Measurements from ENCODE around the gene LRRC4C.

LRRC4C gene

DNA sequence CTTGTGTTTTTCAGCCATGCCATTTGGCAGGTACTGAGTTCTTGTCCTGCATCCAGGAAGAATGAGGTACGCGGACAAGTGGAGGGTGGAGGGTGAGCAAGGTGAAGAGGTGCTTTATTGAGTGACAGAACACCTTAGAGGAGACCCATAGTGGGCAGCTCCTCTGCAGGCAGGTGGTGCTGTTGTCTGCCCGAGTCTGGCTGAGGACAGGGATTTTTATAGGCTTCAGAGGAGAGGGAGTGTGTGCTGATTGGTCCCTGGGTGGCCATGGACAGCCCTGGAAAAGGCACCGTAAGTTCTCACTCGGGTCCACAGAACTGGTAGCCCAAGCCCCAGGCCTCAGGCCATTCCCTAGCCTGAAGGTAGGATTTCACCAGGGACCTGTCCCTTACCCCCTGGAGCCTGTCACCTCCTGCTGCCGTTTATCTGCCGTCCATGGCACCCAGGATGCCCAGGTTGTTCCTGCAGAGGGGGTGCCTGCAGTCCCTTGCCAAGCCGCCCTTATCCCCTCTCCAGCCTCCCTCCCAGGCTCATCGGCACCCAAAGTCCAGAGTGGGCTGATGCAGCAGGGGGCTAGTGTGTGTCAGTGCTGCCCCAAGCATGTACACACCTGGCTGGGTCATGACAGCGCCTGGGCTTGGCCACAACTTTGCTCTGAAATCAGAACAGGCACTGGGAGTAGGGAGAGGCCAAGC, 213.6 kb downstream of the LRRC4C start:
- no peak for DNase-seq

GRCh38 chr11:41245184-41245583, 214.3 kb downstream of the LRRC4C start:
- DNase-seq = no peak

- DNase-seq = no peak
These were observed 222.1 kb downstream of the LRRC4C start for GRCh38 chr11:41237382-41237781.

DNA sequence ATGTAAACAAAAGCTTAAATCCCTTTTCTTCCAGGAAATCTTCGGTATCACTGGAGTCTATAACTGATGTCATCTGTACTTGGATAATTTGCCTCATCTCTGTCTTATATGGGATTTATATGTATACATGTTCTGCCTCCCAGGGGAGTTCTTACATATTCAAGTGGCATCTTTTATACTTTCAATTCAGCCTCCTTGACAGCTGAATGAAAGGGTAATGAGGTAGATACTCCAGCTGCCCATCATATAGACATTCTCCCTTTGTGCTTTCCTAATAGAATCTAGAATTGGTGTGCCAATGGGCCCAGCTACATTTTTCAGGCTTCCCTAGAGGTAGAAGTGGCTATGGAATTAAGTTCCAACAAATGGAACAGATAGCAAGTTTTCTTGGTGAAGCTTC, 223.8 kb downstream of the LRRC4C start:
- DNase-seq = no peak

DNA sequence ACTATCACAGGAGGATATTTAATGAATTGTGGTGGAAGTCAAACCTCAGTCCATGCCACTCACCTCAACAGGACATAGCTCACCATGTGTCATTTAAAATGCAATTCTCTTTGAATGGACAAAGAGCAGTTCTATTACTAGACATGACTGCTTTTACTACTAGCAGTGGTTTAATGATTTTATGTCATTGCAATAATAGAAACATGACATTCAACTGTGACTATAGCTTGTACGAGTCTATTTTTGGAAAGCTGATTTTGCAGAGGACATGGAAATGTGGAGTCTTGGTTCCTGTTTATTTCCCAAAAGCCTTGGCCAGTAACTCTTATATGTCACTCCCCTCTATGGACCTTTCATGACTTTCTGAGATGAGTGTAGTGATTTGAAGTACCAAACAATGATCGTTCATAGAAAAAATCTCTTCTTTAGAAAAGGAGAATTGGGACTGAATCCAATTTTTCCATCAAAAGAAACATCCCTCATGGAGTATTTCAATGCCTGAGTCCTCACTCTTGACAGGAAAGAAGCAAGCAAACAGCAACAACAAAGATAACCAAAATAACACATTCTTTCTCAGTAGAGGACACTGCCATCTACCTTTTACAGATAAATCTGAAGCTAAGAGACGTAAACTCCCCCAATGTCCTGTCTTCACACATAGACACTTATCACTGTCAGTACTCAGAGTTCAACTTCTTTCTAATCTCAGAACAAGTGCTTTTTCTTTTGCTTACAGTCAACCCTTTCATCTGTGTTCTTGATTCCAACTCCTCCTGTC, 233.4 kb downstream of the LRRC4C start:
- no peak for DNase-seq

GRCh38 chr11:41222236-41222635, 237.2 kb downstream of the LRRC4C start:
- DNase-seq = no peak

DNA sequence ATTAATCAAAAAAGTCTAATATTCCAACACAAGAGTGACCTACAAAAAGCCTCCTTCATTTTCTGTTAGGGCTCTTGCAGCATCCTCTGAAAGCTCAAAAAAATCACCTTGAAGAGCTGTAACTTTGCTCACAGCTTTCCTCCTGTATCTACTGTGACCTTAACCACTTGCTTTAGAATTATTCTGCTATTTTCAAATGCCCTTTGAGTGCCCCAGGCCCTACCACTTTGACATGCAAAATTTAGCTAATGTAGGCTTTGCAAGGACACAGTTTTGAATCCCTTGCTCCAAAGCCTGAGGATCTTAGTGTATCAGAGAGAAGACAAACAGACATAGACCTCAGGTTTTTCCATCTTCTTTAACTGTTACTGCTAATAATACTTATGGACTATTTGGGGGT, 253.1 kb downstream of the LRRC4C start:
- DNase-seq = no peak

- no peak for DNase-seq
These were observed 258.3 kb downstream of the LRRC4C start for GRCh38 chr11:41201156-41201555.

GRCh38 chr11:41190437-41191082, 268.9 kb downstream of the LRRC4C start:
- no peak for DNase-seq

DNA sequence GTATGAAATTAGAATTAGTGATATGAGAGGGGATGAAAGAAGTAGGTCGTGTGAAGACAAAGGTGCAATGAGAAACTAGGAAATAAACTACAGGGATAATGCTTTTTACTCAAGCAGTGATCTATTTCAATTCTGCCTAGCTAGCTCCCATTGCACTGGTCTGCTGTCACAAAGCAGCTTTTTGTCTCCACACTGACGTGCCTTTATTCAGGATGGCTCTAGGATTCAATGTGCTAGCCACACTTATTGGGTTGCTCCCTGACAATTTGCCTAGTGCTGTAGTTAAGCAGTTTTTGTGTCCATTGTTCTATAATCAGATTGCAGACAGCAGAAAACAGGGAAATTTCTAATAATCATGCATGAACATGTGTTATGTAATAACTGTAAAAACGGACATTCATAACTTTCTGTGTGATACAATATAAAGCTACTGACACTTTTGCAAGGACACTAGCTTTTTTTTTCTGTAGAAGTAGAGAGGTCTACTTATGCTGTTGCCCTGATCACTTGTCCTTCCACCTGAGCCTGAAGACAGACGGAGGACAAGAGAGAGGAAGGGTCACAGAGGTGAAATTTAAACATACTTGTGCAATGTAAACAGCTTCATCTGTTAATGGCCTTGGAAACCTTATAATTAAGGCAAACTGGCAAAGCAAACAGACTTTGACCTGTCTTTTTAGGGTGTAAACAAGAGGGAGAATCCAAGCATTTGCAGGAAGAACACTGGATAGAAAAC, 269.6 kb downstream of the LRRC4C start:
- DNase-seq = no peak

DNA sequence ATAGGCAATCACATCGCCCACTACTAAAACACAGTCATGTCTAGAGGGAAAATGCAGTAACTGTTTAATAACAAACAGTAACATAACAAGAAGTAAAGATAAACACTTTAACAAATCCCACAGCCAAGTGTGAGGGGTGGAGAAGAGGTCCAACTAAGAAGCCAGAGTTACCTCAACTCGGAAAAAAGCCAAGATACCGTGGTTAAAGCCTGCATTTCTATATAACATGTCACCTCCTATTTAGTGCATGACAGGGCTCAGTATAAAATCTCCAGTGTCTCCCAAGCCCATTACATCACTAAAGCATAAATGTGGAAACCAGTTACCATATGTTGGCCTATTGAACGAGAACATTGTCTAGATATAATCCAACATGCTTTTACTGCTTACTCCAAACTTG, 281.7 kb downstream of the LRRC4C start:
- no peak for DNase-seq

DNA sequence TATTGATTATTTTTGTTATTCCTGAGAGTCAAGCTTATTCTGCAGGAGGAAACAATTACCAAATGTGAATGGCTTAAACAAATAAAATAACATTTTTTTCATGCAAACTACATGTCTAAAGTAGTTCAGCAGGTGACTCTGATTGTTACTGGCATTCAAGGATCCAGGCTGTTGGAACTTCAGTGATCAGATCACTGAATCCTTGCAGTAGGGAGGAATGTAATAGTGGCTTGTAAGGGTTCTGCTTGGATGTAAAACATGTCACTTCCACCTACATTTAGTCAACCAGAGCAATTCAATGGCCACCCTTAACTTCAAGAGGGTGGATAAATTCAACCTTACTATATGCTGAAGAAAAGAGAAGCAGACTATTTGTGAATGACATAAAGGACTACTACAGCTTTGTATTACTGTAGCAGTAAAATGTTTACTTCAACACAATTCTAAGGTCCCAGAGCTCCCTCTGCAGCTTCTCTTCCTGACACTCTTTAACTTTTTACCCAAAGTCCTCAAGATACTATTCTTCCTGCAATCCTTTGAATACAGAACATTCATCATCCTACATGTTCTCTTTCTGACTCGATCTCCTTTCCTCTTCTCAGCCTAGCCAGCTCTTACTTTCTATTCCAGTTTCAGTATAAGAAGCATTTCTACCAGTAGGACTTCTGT, 284.0 kb downstream of the LRRC4C start:
- DNase-seq = no peak

DNA sequence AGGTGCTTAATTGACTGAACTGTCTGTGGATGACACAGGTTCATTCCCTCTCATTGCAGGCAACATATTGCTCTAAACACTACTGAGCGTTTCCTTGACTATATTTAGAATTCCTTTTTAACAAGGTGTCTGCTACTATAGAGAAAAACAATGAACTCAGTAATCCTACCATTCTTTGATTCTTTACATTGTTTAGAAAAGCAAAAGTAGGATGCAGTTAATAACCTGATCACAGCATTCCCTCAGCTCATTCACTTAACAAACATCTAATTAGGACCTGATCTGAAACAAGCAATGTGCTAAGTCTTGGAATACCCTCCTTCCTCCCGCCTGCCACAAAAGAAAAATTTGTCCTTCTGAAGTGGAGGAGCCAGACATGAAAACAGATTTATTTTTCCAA, 313.1 kb downstream of the LRRC4C start:
- no peak for DNase-seq

DNA sequence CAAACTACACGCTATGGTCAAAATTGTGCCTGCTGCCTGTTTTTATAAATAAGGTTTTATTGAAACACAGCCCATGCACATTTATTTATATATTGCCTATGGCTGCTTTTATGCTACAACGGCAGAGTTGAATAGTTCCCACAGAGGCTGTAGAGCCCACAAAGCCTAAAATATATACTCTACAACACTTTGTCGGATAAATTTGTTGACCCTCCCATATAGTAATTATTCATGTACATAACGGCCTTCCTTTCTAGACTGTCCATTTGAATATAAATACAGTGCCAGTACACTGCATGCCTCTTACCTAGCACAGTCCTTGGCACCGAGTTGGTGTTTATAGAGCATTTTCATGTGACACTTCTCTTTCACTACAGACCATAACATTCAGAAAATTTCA, 314.0 kb downstream of the LRRC4C start:
- DNase-seq = no peak

DNA sequence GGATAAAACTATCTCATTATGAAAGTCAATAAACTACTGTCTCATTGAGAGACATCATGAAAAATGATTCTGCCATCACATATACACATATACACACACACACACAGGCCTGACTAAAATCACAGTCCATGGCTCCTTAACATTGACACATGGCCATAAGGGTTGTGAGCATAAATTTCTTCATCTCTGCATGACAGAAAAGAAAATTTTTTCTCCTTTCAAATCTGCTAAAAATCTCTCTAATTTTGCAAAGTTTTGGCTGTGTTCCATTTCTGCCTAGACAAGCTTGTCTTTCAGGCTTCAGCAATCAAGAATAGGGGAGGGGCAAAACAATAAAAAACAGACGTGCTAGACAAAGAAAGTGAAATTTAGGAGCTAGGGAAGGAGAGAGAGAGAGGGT, 324.5 kb downstream of the LRRC4C start:
- no peak for DNase-seq

DNA sequence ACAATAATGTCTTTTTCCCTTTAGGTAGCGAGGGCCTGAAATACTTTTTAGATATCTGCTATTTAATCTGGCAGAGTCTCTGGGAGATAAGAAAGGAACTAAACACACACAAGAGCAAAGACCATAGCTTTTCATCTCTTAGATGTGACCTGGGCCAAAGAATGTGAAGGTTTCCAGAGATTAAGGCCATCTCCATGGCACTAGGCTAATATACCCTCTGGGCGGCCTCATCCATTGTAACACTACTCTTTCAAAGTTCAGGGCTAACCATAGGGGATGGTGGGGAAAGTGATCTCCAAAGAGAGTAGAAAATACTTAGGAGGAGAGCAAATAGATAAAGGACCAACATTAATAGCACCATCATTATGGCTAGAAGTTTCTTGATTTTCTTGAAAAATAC, 326.4 kb downstream of the LRRC4C start:
- no peak for DNase-seq

GRCh38 chr11:41121600-41121999, 337.9 kb downstream of the LRRC4C start:
- no peak for DNase-seq

DNA sequence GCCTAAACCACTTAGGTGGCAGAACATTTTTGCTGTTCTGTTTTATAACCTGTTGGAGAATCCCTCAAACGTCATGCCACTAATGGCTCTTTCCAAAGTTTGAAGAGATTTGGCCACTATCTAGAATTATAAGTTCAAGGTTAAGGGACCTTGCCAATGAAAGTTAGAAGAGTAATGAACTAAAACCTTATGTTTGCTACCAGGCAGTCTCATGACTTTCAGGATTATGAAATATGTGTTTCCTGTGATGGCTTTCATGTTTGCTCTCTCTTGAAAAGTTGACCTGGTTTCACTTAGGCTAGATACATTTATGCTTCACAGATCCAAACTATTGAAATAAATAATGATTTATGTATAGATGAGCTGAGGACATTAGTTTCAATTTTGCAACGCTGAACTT, 340.0 kb downstream of the LRRC4C start:
- DNase-seq = no peak

GRCh38 chr11:41118521-41118920, 340.9 kb downstream of the LRRC4C start:
- DNase-seq = no peak

- no peak for DNase-seq
These were observed 342.5 kb downstream of the LRRC4C start for GRCh38 chr11:41116970-41117369.

DNA sequence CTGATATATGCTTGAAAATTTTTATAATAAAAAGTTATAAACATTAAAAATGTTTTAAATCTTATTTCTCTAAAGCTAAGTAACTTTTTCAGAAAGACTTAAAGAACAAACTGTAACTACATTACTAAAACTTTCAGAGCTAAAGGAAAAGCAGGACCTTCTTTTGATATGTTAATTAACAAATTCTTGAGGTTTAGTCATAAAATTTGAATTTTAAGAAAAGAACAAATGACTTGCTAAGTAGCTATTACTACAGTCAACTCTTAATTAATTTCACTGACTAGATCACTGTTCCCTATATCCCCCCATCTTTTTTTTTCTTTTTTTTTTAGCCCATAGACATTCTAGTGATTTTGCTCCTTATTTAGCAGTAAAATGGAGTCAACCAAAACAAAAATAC, 344.4 kb downstream of the LRRC4C start:
- no peak for DNase-seq

GRCh38 chr11:41113160-41113559, 346.3 kb downstream of the LRRC4C start:
- DNase-seq = no peak

DNA sequence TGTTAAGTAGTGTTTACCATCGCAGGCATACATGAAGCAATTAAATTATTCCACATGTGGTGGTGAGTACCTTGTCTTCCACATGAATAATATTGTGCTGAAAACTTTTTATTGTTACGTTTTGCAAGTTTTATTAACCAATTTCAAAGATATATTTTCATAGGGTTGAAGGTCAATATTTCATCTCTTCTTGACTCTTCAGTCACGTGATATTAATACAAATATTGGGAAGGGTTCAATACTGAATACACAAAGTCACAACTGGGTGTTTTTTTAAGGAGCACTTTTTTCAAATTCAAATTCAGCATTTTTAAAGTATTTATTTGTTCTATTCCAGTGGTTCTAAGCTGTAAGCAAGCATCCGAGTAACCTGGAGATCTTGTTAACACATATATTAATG, 348.9 kb downstream of the LRRC4C start:
- no peak for DNase-seq
